GM21423 (cell line): ENCODE data around the gene IQCM.

Experiments
- ATAC-seq: cut with Tn5 transposase; IDR thresholded peaks from one replicate; pipeline ENCODE4 v1.9.1; 2021; ENCODE audit warnings: mild to moderate bottlenecking, moderate library complexity; ENCODE audit not compliant: unreplicated experiment

IQCM gene

DNA sequence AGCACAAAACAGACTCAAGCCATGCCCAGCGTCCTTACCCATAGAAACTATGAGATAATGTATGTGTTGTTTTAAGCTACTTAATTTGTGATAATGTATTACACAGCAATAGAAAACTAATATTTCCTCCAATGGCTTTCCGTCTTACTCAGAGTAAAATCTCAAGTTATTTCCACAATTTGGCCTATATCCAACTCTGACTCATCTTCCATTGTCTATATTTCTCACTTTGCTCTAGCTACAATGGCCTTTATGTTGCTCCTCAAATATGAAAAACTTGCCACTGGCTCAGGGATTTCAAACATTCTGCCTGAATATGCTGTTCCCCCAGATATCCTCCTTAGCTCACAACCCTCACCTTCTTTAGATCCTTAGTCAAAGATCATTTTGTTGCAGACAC, 31.6 kb downstream of the IQCM start:
- ATAC-seq, result no peak

DNA sequence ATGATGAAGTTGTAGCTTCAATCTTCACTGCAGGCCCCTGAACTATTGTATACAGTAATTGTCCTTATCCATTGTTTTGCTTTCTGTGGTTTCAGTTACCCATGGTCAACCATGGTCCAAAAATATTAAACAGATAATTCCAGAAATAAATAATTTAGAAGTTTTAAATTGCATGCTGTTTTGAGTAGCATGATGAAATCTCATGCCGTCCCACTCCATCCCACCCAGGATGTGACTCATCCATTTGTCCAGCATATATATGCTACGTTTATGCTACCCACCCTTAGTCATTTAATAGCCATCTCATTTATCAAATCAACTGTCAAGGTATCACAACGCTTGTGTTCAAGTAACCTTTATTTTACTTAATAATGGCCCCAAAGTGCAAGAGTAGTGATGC, 34.5 kb downstream of the IQCM start:
- no peak for ATAC-seq

DNA sequence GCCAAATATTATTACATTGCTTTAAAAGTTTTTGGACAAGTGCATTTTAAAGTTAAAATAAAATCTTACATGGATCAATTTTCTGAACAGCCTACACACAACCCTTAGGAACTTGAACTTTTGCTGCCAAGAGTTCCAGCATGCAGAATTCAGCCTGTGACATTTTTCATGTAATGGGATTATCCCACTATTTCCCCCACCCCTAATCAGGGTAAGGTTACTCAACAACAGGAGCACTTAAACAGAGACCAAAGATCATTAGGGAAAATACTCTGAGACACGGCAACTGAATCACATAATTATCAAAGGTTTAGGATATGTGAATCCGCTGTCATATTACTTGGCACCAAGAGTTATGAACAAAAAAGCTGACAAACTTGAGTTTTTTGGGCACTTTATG, 47.2 kb downstream of the IQCM start:
- no peak for ATAC-seq

DNA sequence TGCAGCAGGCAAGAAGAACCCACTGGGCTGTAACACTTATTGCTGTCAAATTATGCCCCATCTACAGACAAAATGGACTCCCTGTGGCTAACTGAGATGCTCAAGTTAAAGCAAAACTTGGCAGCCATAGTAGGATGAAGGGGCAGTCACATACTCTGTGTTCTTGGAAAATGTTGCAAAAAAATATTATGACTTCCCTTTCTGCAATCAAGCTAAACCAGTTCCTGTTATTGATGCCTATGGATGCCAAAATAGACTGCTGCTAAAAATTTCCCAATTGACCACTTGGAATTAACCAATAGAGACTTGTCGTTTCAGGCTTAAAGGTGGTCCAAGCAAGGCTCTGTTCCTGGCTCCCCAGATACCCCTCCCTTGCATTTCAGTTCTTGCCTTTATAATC, 49.5 kb downstream of the IQCM start:
- ATAC-seq, result no peak

DNA sequence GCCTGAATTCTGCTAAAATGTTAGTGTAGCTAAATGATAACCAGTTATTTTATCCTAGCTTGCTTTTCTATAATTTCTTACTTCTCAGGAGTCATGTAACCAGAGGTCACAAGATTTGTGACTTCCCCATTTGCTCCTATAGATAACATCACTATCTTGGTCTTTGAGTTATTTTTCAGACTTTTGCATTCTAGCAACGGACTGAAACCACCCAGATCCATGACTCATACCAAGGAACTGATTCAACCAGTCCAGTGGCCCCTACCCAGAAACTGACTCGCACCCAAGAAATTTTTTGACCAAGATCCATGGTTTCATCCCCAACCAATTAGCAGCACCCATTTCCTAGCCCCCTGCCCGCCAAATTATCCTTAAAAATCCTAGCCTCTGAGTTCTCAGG, 50.0 kb downstream of the IQCM start:
- no peak for ATAC-seq

DNA sequence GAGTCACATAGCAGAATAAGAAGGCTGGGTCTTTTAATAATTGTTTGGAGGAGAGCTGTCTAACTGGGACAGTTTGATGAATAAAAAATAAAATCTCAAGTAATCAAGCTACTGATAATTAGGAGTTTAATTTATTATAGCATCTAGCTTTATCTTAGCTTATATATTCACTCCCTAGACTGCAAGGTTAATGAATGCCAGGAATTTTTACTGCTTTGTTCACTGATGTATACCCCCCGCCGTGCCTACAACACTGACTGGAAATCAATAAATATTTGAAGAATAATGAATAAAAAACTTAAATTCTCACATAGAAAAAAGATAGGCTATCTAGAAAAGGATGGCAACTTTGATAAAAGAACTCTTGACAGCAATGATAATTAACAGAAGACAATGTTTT, 59.7 kb downstream of the IQCM start:
- ATAC-seq, result no peak

DNA sequence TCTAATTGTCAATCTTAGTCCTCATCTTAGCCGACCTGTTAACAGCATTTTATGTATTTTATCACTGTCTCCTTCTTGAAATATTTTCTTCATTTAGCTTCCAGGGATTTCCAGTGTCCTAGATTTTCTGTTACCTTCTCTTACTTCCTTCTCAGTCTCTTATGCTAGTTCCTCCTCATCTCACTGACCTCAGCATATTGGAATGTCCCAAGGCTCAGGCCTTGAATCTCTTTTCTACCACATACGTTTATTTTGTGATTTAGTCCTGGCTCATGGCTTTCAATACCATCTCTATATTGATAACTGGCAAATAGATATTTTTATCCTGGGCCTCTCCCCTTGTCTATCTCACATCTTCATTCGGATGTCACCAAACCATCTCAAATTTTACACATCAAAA, 61.1 kb downstream of the IQCM start:
- no peak for ATAC-seq

DNA sequence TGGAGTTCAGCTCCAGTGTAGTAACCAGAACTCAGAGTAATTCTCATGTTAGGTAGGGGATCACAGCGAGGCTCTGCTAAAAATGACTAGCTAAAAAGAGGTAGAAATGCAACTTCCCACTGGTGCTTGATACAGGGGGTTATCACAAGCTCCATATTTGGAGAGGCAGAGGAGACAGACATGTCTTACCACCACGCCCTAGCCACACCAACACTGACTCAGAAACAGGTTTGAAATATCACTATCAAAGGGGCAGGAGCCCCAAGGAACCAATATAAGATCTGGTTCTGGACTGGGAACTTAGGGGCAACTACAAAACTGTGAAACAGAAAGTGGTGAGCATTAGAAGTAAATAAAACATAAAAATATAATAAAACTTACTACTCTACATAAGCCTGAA, 62.9 kb downstream of the IQCM start:
- no peak for ATAC-seq

DNA sequence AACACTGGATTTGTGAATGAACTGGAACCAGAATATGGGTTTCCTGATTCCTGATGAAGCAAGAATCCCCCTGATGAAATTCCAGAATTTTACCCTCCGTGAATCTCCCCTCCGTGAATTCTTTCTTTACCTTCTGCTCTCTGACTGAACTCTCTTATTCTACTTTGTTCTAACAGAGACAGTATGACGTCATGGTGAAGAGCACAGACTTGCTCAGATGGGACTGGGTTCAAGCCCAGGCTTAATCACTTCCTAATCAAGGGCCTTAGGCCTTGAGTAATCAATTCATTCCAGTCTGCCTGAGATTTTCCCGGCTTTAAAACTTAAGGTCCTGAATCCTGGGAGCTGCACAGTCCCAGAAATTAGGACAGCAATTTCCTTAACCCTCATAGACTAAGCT, 64.5 kb downstream of the IQCM start:
- ATAC-seq, result no peak

DNA sequence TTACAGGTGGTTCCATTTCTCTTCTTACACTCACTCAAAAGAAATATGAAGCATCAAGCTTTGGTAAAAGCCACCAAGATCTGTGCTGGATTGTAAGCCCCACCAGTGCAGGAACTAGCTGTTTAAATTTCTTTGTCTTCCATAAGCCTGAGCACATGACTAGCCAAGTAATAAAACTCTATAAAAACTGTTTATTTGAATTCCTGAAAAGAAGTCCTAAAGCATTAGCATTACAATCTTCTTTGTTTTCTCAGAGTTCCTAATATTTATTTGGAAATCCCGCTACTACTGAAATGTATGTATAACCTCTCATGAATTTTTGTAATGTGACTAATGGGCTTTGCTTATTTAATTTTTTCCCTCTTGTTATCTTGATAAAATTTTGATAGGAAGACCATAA, 65.9 kb downstream of the IQCM start:
- ATAC-seq, result no peak

DNA sequence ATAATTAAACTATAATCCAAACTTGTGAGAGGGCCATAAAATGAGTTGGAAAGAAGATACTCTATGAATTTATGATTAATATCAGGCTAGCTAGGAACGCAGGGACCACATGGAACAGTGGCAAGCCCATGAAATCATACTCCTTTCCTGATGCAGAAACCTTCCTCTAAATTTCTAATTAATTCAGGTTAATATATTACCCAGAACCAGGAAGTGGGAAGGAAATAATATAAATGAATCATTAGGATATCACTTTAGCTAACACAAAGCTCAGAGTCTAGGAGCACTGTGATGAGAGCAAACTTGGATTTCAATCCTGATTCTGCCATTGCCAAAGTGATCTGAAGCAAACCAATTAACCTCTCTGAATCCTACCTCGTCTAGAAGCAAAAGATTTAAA, 68.0 kb downstream of the IQCM start:
- ATAC-seq, result no peak

DNA sequence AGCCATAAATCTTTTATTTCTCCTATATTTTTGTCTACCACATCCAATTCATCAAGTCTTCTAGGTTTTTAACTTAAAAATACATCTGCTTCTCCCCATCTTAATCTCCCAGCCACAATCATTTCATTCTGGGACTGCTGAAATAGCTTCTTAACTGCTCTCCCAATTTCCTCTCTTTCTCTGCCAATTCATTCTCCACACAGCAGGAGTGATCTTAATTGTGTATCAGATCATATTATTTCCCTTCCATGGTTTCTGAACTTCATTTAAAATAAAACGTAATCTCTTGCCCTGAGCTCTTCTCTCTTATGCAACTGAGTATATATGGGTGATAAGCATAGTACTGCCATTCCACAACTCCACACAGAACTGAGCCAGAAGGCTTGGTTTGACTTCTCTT, 69.4 kb downstream of the IQCM start:
- no peak for ATAC-seq

DNA sequence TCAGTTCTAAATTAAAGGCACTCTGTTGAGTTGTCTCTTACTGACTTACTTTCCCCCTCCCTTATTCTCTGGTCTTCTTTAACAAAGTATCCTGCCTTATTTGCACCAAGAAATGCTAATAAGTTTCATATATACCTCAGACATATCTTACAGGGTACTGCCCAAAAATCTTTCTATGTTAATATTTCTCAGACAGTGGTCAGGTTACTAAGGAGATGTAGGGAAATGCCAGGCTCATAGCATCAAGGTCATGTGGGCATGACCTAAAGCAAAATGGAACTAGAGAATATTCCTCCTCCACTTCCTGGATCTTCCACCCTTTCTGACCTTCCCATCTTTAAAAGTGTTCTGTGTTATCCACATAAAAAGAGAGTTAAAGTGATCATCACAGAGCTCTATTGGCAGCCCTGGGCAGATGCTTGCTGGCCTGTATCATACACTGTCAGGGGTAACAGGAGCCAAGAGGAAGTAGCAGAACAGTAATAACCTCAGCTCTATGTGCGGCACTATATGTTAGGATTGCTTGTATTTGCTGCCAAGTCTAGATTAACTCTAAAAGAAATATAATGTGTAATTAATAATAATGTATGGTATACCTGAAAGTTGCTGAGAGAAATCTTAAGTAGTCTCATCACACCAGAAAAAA, 74.3 kb downstream of the IQCM start:
- ATAC-seq, result peak; percentile 54

DNA sequence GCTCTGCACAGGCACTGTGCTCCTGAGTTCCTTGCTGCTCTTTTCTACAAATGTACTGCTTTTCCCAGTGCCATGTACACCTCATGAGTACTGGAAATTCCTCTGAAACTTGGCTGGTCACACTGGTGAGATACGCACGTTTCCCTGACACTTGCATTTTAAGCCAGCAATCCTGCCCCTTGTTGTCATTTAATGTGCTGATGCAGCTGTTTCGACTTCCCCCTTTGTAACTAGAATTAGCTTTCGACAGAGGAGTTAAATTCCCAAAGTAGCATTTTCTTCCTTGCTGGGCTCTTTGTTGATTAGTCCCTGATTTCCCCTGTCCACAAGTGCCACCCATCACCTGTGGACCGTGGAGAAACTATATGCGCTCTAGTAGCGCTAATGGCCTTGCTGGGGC, 77.5 kb downstream of the IQCM start:
- ATAC-seq, result no peak

DNA sequence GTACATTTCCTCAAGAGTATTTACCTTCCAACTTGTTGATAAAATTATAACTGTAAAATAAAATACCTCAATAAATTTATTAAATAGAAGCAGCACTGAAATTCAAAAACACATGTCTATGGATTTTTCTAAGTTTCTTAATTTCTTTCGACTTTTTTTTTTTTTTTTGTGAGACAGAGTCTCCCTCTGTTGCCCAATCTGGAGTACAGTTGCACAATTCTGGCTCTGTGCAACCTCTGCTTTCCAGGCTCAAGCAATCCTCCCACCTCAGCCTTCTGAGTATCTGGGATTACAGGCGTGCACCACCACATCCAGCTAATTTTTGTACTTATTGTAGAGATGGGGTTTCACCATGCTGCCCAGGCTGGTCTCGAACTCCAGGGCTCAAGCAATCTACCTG, 79.8 kb downstream of the IQCM start:
- no peak for ATAC-seq

DNA sequence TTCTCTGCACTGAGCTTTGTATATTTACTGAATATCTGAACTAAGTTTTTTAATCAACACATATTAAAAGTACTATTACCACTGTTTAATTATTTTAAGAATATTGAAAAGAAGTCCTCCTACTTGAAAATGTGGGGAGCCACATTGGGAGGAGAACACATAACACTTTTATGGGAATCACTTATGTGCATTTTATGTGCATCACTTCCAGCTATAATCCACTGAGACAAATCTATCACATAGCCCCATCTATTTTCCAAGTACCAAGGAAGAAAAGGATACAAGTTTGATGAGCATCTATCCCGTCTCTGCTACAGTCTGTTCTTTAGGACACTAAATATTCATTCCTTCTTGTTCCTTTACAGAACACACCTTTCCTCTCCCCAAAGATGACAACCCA, 87.2 kb downstream of the IQCM start:
- no peak for ATAC-seq

DNA sequence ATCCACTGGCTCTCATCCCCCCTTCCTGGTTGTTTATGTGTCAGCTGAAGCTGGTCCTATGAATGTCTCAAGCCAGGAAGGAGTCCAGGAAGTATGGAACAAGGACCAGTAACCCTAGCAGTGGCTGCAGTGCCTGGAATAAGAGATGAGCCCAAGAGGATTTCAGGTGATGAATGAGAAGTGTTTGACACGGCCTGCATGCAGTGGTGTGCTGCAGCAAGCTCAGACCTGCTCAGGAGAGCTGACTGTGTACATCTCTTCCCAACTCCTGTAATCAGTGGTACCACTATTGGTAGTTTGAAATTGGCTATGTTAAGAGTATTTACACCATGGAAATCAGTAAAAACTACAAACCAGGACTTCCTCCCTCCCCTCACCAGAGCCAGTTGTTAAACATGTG, 88.0 kb downstream of the IQCM start:
- no peak for ATAC-seq

DNA sequence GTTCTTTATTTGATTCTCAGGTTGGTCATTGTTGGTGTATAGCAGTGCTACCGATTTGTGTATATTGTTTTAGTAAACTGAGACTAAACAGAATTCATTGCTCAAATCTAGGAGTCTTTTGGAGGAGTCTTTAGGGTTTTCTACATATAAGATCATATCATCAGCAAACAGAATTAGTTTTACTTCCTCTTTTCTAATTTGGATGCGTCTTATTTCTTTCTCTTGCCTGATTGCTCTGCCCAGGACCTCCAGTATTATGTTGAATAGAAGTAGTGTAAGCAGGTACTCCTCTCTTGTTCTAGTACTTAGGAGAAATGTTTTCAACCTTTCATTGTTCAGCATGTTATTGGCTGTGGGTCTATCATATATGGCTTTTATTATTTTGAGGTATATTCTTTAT, 92.6 kb downstream of the IQCM start:
- no peak for ATAC-seq

DNA sequence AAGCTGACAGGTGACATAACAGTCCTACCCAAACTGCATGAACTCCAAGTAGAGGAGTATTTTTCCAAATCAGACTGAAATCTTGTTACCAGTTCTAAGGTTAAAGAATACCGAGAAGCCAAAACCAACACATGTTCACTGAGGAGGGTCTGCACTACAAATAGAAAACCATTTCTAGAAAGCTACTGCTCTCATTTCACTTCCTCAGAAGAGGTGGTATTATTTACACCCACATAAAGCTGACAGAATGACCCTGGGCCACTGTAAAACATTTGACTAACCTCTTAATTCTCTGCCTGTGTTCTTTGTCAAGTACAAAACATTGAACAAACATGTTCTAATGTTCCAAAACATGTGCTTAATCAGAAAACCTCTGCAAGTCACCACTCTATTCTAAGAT, 95.8 kb downstream of the IQCM start:
- ATAC-seq, result no peak

DNA sequence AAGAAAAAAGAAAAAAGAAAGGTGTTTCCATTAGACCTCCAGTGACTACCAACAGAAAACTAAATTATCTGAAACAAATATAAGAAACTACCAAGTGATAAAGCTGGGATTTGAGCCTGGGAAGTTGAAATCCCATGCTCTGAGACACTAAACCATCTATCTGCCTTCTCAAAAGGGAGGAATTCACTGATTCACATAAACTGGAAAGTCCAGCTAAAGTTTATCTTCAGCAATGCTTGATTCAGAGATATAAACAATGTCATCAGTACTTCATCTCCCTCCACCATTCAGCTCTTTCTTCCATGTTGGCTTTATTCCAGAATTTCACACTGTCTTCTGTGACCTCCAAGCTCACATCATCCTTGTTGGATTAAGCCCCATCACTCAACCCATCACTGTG, 96.3 kb downstream of the IQCM start:
- no peak for ATAC-seq

DNA sequence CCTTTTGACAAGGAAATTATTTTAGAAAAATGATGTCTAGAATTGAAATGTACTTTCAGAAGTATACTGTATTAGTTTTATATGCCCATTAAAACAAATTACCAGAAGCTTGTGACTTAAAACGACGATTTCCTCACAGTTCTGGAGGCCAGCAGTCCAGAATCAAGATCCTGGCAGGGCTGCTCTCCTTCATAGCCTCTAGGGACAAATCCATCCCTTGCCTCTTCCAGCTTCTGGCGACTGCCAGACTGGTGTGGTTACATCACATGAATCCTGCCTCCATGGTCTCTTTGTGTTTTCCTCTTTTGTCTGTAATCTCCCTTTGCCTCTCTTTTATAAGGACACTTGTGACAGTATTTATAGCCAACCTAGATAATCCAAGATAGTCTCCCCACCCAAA, 97.1 kb downstream of the IQCM start:
- no peak for ATAC-seq

DNA sequence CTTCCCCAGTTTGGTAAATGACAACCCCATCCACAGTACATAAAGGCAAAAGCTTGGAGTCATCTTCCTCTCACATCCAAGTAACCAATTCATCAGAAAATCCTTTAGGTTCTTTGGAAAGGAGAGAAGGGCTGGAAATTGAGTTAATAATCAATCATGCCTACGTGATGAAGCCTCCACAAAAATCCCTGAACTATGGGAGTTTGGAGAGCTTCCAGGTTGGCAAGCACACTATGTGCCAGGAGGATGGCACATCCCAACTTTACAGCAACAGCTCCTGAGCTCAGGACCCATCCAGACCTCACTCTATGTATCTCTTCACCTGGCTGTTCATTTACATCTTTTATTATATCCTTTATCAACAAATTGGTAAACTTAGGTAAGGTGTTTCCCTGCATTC, 98.9 kb downstream of the IQCM start:
- no peak for ATAC-seq

DNA sequence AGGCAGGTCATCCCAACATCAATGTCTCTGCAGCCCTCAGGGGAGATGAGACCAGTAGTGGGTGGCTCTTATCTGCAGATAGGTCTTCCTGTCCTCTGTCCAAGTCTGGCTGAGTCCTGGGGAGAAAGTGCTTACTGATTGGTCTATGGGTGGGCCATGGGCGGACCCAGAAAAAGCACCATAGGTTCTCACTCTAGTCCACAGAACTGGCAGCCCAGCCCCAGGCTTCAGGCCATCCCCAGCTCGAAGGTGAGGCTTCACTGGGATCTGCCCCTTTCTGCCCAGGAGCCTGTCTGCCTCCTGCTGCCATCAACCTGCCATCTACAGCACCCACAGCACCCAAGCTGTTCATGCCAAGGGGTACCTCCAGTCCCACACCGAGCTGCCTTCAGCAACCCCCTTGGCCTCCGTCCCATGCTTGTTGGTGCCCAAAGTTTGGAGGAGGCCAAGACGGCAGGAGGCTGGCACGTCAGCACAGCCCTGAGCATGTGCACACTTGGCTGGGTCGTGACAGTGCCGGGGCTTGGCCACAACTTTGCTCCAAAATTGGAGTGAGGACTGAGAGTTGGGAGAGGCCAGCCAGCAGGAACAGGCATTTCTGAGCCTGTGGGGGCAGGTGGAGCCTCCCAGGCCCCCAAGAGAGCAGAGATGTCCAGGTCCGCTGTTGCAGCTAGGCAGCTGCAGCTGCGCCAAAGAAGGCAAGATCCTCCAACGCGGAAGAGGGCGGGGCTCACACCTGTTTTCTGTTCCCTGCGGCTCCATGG, 99.6 kb downstream of the IQCM start:
- ATAC-seq, result no peak
